ENCODE data around the gene TBC1D22A.
"Not testable (repeated sequence)": the region's sequence is repeated elsewhere in the genome, so short reads cannot be mapped to it uniquely, and the experiment has no call there.

The TBC1D22A gene

DNA sequence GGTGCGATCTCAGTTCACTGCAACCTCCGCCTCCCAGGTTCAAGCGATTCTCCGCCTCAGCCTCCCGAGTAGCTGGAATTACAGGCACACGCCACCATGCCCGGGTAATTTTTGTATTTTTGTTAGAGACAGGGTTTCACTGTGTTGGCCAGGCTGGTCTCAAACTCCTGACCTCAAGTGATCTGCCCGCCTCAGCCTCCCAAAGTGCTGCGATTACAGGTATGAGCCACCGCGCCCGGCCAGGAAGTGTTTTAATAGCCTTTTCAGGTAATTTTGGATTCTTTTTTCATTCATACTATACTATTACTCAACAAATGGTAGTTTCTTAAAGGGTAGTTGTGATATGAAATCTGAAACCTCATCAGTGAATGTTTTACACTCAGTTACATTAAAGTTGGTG, 216.2 kb downstream of the TBC1D22A start:
- not testable (repeated sequence) for DNase-seq

DNA sequence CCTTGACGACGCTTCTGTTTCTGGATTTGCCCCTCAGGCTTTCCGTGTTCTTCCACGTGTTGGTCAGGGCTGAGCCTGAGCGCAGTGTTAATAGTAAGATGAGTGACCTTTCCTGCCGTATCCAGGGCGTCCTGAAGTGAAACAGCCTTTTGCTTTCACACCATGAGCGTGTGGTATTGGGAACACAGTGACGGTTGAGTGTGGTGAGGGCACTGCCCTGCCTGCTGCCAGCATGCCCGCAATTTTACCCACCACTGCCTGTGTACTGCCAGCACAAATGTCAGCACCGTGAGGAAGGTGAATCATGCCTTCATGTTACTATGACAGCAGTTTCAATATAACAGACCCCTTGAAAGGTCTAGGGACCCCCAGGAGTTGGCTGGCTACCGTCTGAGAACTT, 217.1 kb downstream of the TBC1D22A start:
- DNase-seq, result no peak

DNA sequence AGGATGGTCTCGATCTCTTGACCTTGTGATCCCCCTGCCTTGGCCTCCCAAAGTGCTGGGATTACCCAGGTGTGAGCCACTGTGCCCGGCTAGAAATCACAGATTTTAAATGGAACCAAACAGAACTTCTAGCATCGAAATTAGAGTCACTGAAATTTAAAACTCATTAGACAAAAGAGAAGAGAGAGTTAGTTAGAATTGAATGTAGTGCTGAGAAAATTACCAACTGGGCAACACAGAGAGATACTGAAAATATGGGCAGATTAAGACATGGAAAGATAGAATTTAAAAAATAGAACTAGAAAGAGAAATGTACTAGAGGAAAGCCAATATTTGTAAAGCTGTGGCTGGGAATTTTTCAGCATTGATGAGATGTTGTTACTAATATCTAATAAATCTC, 217.9 kb downstream of the TBC1D22A start:
- no peak for DNase-seq

- DNase-seq, result no peak
These were observed 220.2 kb downstream of the TBC1D22A start for GRCh38 chr22:46982635-46983034.

DNA sequence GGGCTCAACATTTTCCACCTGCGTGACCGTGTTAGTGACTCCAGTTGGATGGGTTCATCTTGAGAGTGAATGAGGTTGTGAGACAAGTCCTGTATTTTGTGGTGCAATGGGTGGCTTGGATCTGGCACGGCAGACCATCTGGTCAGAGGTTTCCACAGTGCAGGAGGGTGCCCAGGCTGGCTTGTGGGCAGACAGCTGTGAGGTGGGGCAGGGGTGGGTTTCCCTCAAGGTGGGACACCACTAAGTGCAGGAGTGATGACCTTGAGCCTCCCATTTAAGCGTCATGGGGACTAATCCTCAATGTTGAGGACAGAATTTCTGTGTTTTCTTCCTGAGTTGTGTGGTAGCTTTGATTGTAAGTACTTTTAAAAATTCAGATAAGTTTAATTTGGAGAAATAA, 220.6 kb downstream of the TBC1D22A start:
- DNase-seq, result no peak

- no peak for DNase-seq
These were observed 222.5 kb downstream of the TBC1D22A start for GRCh38 chr22:46984751-46985506.

DNA sequence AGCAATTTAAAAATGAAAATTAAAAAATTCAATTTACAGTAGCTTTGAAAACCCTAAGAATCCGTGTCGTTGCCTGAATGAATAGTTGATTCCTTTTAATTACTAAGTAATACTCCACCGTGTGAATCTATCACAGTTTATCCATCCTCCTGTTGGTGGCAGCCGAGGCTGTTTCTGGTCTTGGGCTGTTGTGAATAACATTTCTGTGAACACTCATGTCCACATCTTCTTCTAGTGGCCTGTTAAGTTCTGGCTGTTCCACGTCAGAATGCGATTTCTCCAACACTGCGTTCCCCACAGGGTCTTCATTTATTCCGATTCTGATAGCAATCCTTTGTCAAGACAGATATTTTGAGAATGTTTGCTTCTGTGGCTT, 223.0 kb downstream of the TBC1D22A start:
- no peak for DNase-seq

DNA sequence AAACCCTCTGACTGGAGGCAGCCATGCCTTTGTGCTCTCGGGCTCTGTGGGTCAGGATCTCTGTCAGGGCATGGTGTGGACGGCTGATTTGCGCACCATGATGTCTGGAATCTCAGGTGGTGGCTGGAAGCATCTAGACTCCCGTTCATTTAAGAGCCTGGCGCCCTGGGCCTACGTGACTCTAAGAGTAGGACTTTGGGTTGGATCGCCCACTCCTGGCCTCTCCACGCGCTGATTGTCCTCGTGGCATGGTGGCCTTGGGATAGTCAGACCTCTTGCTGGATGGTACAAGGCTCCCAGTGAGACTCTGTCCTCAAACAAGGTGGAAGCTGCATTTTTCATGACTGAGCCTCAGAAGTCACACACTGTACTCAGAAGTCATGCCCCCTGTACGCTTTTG, 224.3 kb downstream of the TBC1D22A start:
- DNase-seq, result no peak

GRCh38 chr22:46990937-46991550, 228.6 kb downstream of the TBC1D22A start:
- no peak for DNase-seq

DNA sequence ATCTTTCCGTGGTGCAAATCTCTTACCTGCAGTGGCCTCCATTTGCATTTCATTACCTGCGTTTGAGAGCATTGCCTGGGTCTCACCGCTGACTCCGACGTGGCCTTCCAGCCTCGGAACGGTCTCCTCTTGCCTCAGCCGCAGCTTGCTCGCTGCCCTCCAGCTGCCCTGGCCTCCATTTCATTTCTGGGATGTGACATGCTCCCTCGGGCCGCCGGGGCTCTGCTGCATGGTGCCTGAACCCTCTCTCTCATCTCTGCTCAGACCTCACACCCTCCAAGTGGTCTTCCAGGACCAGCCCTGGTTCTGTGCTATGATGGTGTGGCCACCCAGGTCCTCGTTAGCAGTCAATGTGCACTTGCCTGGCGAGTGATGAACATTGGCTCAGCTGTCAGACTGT, 229.2 kb downstream of the TBC1D22A start:
- no peak for DNase-seq

DNA sequence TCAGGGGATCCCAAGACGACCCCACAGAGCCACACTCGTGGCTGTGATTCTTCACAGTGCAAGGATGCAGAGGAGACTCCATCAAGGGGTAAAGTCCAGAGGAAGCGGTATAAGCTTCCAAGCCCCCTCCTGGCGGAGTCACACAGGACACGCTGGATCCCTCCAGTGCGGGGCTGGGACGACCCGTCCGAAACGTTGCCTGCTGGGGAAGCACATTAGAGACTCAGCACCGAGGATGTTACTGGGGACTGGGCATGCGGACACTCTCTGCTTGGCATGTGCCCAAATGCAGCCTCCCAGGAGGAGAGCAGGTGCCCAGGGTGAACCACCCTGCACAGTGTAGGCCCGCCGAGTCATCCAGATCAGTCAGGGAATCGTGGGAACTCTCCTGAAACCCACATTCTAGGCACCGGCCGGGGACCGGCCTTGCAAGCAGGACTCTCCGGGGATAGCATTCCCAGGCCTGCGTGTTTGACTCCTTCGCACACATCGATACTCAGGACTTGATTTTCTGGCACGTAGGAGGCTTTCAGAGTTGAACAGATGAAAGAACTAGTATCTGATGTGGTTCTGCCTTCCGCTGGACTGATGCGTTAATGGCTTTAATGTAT, 229.8 kb downstream of the TBC1D22A start:
- DNase-seq, result no peak

DNA sequence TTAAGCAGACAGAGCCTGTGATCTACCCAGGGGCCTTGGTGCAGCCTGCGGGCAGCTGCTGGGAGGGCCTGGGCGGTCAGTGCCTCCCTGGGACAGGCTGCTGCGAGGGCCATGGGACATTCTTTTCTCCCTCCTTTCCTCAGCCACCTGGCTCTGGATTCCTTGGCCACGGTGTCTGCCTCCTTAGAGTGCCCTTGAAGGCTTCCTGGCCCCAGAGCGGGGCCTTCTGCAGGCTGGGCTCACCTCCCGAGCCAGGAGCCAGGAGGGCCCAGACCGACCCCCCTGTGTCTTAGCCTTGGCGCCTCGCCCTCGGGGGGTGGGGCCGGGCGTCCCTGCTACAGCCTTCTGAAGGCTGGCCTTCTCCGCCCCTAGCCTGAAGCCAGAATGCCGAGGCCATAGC, 231.2 kb downstream of the TBC1D22A start:
- DNase-seq, result no peak

DNA sequence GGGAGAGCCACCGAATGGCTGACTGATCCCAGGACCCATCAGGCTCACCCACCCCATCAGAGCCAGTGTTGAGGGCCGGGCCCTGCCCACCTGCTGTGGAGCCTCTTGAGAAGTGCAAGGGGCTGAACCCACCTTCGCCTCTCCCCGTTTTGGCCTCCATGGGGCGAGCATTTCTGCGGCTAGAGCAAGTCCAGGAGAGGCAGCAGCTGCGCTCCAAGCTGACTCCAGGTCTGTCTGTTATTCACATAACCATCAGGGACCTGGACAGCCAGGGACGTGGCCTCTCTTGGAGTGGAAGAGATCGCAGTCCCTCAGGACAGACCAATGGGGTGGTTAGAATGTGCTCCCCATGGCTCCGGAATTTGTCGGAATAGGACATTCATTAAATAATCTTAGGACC, 231.8 kb downstream of the TBC1D22A start:
- no peak for DNase-seq

- no peak for DNase-seq
These were observed 232.5 kb downstream of the TBC1D22A start for GRCh38 chr22:46994983-46995382.

DNA sequence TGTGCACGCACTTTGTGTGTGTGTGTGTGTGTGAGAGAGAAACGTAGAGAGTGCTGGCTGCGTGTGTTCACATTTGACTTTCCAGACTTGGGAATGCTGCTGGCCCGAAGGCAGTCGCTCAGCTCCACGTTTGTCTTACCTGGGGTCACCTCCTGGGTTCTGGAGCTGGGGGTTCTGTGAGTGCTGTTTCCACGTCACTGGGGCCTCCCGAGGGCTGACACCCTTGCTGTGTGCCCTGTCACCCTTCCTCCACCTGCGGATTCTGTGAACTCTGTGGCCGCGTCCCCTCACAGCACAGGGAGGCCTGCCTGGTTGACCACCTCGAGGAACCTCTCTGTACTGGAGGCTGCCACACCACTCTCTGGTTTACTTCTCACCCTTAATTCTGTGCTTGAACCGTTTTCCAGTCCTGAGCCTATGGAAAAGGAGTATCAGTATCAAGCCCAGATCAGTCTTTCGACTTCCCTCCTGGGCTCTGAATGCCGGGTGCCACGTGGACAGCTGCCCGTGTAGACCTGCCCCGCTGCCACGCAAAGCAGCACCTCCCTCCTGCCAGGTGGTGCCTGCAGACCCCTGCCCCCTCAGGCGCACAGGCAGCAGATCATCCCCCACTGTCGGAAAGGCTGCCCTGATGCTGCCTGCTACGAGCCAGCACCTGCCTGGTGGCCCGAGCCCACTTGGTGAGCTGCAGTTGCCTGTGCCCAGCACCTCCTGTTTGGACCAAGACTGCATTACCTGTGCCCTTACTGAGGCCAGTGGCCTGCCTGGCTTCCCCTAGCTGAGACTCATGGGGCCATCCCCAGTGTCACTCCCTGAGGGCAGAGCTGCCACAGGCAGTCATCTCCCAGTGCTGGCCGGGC, 233.3 kb downstream of the TBC1D22A start:
- no peak for DNase-seq

DNA sequence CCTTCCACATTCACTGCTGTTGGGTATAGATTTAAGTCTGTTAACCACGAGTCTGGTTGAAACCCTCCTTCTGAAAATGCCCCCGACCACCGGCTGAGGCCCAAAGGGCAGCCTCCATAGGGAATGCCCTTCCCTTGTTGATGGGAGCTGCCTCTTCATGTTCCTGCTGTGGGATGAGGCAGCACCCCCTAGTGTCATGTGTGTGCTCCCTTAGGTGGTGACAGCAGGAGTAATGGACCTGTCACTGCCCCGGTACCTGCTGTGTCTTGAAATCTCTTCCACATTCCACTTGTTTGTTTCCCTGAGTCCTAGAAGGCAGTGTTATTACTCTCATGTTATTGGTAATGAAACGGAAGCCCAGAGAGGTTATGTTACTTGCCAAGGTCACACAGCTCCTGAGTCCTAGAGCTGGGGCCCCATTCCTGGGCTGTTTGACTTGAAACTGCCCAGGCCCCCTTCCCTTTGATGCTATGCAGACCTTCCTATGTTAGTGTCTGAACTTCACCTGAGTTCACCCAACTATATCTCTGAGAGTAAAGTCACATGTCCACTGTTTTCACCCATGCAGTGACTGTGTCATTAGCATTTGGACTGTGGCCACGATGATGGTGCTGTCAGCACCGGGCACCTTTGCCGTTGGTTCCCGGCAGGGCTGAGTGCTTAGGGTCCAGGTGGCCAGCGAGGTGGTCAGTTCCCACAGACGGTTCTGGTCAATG, 234.3 kb downstream of the TBC1D22A start:
- no peak for DNase-seq

GRCh38 chr22:46997311-46997970, 235.0 kb downstream of the TBC1D22A start:
- DNase-seq, result no peak

- DNase-seq, result no peak
These were observed 235.9 kb downstream of the TBC1D22A start for GRCh38 chr22:46998331-46998730.

DNA sequence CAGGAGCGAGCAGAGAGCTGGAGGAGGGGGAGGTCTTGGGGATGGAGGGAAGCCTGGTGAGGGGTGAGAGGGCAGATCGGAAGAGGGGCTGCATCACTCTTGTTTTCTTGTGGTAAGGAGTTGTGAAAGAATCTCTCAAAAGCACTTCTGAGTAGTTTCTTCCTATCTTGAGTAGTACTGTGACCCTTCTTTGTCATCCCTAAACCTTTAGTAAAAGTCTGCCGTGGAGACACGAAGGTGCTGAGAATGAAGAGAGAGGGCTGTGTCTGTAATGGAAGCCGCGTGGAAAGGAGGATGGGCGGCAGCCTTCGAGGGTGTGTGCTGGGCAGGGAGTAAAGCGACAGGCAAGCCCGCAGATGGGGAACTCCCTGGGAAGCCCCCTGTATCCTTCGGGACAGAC, 237.8 kb downstream of the TBC1D22A start:
- no peak for DNase-seq

DNA sequence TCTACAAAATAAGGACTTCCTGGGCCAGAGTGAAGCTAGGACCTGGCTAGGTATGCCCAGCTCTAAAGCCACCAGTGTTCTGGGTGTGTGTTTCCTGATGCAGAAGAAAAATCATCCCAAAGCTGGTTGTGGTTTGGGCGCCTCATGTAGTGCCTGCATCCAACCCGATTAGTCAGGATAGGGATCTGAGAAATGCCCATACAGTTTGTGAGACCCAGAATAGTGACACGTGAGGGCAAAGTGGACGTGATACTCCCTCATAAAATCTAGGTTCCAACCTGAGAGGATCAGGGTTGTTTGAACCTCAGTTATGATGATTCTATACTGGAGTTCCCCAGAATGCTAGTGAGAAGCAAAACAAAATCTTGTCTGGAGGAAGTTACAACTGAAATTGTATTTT, 238.4 kb downstream of the TBC1D22A start:
- DNase-seq, result no peak

- DNase-seq, result no peak
These were observed 238.8 kb downstream of the TBC1D22A start for GRCh38 chr22:47001288-47001687.

- no peak for DNase-seq
These were observed 240.2 kb downstream of the TBC1D22A start for GRCh38 chr22:47002692-47003091.

Data from inflammatory macrophage treated with lipopolysaccharide for 4 hours (primary cell).